HepG2 (cell line): ENCODE measurements around the gene ATP6V0D1. TPM values are rescaled to one million over a fixed set of nuclear protein-coding genes. Genes with fewer than 3 reads are reported as not detected.
A peak's percentile ranks its signal among the peaks of the same experiment; 100 is the strongest.

Experiments used
- BRCA1 ChIP-seq: sonication (generic); formaldehyde crosslinking; IDR thresholded peaks from 2 replicates; pipeline ENCODE4 v1.4.0; 2020; ENCODE audit warnings: missing genetic modification reagents
- ERF ChIP-seq: IDR thresholded peaks from 2 replicates; pipeline ENCODE4 v1.6.1; 2018; ENCODE audit warnings: missing biosample characterization, missing genetic modification reagents
- ETV5 ChIP-seq: IDR thresholded peaks from 2 replicates; pipeline ENCODE4 v1.6.1; 2018; ENCODE audit warnings: missing biosample characterization, missing genetic modification reagents, inconsistent platforms, borderline replicate concordance
- FOXO4 ChIP-seq: sonication (generic); formaldehyde crosslinking; conservative IDR thresholded peaks from 2 replicates; pipeline ENCODE4 v1.8.1; 2023; ENCODE audit warnings: missing genetic modification reagents
- GABPB1 ChIP-seq: IDR thresholded peaks from 2 replicates; pipeline ENCODE4 v1.6.1; 2016; ENCODE audit warnings: mild to moderate bottlenecking, missing genetic modification reagents, moderate library complexity, missing compliant biosample characterization
- KDM4B ChIP-seq: sonication (generic); formaldehyde crosslinking; IDR thresholded peaks from 2 replicates; pipeline ENCODE4 v1.4.0; 2020; ENCODE audit warnings: missing genetic modification reagents
- MED1 ChIP-seq: sonication (generic); formaldehyde crosslinking; IDR thresholded peaks from 2 replicates; pipeline ENCODE4 v1.4.0; 2020; ENCODE audit warnings: missing genetic modification reagents
- NFAT5 ChIP-seq: sonication (generic); formaldehyde crosslinking; IDR thresholded peaks from 2 replicates; pipeline ENCODE4 v1.4.0; 2020; ENCODE audit warnings: missing genetic modification reagents
- RBFOX2 ChIP-seq: fragments of 200-400 bp; formaldehyde crosslinking; IDR thresholded peaks from 2 replicates; pipeline ENCODE4 v1.6.1; 2017; ENCODE audit warnings: low read depth, mild to moderate bottlenecking, low read length
- REL ChIP-seq: sonication (generic); formaldehyde crosslinking; conservative IDR thresholded peaks from 2 replicates; pipeline ENCODE4 v1.8.0; 2022; ENCODE audit warnings: mild to moderate bottlenecking, missing genetic modification reagents, moderate library complexity
- SALL1 ChIP-seq: sonication (generic); formaldehyde crosslinking; IDR thresholded peaks from 2 replicates; pipeline ENCODE4 v1.8.0; 2022; ENCODE audit warnings: mild to moderate bottlenecking, missing genetic modification reagents
- TARDBP ChIP-seq: sonication (generic); formaldehyde crosslinking; IDR thresholded peaks from 2 replicates; pipeline ENCODE4 v1.8.0; 2022; ENCODE audit warnings: mild to moderate bottlenecking, missing genetic modification reagents
- TFAP4 ChIP-seq: sonication (generic); IDR thresholded peaks from 2 replicates; pipeline ENCODE4 v1.6.1; 2016; ENCODE audit warnings: low read depth, borderline replicate concordance
- WIZ ChIP-seq: sonication (generic); formaldehyde crosslinking; IDR thresholded peaks from 2 replicates; pipeline ENCODE4 v1.5.1; 2020; ENCODE audit warnings: mild to moderate bottlenecking, missing genetic modification reagents
- ZBTB33 ChIP-seq: sonication (generic); formaldehyde crosslinking; IDR thresholded peaks from 2 replicates; pipeline ENCODE4 v1.4.0; 2020; ENCODE audit warnings: missing genetic modification reagents
- ZC3H13 ChIP-seq: sonication (generic); formaldehyde crosslinking; IDR thresholded peaks from 2 replicates; pipeline ENCODE4 v1.8.1; 2023; ENCODE audit warnings: mild to moderate bottlenecking, missing genetic modification reagents, moderate library complexity
- ZFP41 ChIP-seq: sonication (generic); formaldehyde crosslinking; IDR thresholded peaks from 2 replicates; pipeline ENCODE4 v1.4.0; 2020; ENCODE audit warnings: mild to moderate bottlenecking, missing genetic modification reagents, borderline replicate concordance
- ZNF225 ChIP-seq: sonication (generic); formaldehyde crosslinking; IDR thresholded peaks from 2 replicates; pipeline ENCODE4 v1.4.0; 2020; ENCODE audit warnings: mild to moderate bottlenecking, missing genetic modification reagents
- polyA plus RNA-seq, 8 experiments: library from polyadenylated mRNA; depleted of rRNA in 3 of 8; stranded (reverse) in 7 of 8; unstranded in 1 of 8; fragments of >200 nt; fragmentation: Illumina TruSeq in 4 of 8; extraction: Trizol in 4 of 8; gene quantifications; 2 replicates each; pipeline versions ENCODE4 v1.2.1 to v1.2.3, GENCODE V29; 2011 to 2016; ENCODE audit warnings: low read depth in 4 of 8, missing spikeins in 1 of 8, mixed read lengths in 1 of 8; ENCODE audit not compliant: insufficient read depth in 1 of 8
- total RNA-seq, 5 experiments: library from RNA; depleted of rRNA; stranded (reverse); fragments of >200 nt; fragmentation: Illumina TruSeq; extraction: Trizol; gene quantifications; 2 replicates each; pipeline ENCODE4 v1.2.3, GENCODE V29; 2016; ENCODE audit warnings: low read depth in 1 of 5

Gene ATP6V0D1
- total and polyA plus RNA-seq, 2 of the 13 experiments (the other 11 are each of a cell fraction or from before 2014, with no cell fraction given): 51.1 to 61.3 TPM

DNA sequence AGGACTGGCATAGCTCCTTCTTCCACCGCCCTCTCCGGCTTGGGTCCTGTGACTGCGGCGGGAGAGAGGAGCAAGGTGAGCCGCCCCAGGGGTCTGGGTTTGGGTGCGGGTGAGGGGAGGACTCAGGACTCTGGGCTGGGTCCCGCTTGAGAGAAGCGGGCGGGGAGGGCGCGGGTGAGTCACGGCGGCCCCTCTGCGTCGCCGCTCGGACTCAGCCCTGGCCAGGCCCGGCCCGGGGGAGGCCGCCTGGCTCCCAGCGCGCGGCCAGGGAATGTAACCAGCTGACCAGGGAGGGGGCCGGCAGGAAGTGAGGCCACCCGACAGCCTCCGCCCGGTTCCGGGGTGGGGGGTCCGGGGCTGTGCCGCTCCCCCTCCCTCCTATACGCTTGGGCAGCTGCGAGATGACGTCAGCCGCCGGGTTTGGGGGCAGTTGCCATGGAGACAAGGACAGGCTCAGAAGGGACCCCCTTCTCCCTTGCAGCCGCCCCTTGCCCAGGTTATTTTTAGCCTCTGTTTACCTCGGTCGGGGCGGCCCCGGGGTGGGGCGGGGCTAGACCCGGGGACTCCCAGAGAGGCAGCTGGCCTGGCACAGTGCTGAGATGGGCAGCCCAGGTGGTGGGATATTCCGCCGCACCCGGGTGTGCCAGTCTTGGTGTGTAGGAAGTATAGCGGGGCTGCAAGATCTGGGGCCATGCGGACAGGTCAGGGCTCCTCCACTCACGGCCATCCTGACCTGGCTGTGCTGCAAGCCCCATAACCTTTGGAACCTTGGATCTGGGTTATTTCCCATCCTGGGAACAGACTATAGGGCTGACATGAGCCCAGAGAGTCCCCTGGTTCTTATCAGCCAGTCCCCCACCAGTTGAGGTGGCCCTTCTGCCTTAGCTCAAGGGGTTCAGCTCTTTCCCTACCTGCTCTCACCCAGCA, 49.3 kb upstream of the ATP6V0D1 start (continued):
- no peak for TF ChIP-seq FOXO4
- peak; percentile 74; the same call in 1 of the 2 replicates for TF ChIP-seq ETV5 (CRISPR knock-in tag)
- TF ChIP-seq RBFOX2: peak; percentile 70
- TF ChIP-seq REL (CRISPR knock-in tag): no peak
- no peak; the same call in 1 of the 2 replicates for TF ChIP-seq ZBTB33 (CRISPR knock-in tag)
- no peak for TF ChIP-seq ZC3H13 (CRISPR knock-in tag)
- 0 out of 2 replicates have a peak, but pooled peaks have one; percentile 32 for TF ChIP-seq TARDBP
- peak; percentile 27; the same call in 1 of the 2 replicates for TF ChIP-seq MED1 (CRISPR knock-in tag)
- TF ChIP-seq BRCA1 (CRISPR knock-in tag): no peak
- TF ChIP-seq GABPB1 (CRISPR knock-in tag): peak; percentile 84
- TF ChIP-seq ZFP41 (CRISPR knock-in tag): no peak
- peak; percentile 13; the same call in 1 of the 2 replicates for TF ChIP-seq ERF
- TF ChIP-seq WIZ: 0 out of 2 replicates have a peak, but pooled peaks have one; percentile 13
- TF ChIP-seq ZNF225 (CRISPR knock-in tag): no peak
- 0 out of 2 replicates have a peak, but pooled peaks have one; percentile 38 for TF ChIP-seq SALL1 (CRISPR knock-in tag)
- TF ChIP-seq TFAP4: peak; percentile 91; the same call in 1 of the 2 replicates
- TF ChIP-seq NFAT5 (CRISPR knock-in tag): no peak
- TF ChIP-seq KDM4B (CRISPR knock-in tag): no peak
